ENCODE results near the gene TCERG1L.

DNA sequence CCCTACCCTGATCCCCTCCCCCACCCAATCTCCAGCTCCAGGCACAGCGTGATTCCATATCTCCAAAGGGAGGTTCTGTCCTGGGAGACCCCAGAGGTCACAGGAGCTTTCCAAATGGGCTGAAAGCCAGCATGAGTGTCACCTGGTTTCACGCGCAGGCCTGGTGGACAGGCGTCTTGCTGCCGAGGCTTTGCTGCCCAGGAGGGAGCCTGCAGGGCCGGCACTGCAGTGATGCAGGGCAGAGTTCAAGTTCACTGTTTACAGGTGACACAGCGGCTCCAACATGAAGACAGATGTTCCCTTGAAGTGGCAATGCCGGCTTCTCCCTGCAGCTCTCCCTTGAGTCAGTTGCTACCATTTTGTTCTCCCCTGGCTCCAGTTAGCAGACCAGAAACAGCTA is 104.3 kb downstream of the TCERG1L start:
- TF ChIP-seq, protein P1, sequence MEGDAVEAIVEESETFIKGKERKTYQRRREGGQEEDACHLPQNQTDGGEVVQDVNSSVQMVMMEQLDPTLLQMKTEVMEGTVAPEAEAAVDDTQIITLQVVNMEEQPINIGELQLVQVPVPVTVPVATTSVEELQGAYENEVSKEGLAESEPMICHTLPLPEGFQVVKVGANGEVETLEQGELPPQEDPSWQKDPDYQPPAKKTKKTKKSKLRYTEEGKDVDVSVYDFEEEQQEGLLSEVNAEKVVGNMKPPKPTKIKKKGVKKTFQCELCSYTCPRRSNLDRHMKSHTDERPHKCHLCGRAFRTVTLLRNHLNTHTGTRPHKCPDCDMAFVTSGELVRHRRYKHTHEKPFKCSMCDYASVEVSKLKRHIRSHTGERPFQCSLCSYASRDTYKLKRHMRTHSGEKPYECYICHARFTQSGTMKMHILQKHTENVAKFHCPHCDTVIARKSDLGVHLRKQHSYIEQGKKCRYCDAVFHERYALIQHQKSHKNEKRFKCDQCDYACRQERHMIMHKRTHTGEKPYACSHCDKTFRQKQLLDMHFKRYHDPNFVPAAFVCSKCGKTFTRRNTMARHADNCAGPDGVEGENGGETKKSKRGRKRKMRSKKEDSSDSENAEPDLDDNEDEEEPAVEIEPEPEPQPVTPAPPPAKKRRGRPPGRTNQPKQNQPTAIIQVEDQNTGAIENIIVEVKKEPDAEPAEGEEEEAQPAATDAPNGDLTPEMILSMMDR (IDR thresholded peaks at IDR 0.05 in 8 of 11, conservative IDR thresholded peaks at IDR 0.05 in 3 of 11) = no peak
- no peak for TF ChIP-seq POLR2AphosphoS5 (IDR thresholded peaks at IDR 0.05)
- TF ChIP-seq POLR2A (IDR thresholded peaks at IDR 0.05) = no peak
